ENCODE measurements around the gene GNG12.

Gene GNG12

DNA sequence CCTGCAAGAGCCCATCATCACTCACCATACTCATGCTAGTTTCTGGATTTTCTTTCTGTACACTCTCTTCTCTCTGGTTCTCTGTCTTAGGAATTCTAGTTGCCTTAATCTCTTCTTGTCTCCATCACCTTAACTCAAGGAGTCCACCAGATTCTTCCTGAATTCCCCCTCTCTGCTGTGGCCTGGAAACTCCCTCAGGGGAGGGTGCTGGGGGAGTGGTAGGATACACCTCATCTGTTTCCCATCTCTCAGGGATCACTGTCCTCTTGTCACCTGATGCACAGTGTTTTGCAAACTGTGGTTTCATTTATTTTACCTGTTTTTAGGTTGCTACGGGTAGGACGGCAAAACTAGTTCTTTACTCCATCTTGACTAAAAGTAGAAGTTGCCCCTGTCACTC lies 6.6 kb upstream of the GNG12 start:
- no peak for DNase-seq

DNA sequence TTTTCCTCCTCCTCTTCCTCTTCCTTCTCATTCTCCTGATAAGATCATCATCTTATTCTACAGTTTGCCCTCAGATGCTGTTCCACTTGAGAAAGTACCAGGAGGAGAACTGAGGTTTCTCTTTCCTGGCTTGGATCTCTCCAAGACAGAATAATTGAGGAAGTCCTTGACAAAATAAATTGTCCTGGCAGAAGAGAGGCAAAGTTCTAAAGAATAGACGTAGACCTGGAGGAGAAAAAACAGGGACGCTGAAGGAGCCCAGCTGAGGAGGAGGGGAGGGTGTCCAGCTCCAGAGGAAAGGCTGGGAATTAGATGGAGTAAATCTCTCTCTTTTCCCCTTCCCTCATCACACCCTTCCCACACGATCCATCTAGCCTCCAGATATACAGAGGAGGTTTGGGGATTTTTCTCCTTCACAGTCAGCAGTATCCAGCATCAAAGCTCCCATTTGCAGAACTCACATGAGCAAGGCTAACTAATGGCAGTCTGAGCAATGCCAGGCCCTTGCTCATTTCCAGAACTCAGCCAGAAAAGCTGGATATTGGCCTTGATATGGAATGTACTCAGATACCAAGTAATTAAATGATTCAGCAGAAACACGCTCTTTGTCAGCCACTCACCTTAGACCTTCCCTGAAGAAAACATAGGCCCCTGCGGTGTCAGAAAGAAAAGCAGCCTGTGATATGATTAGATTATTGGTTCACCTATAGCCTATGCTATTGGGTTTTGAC lies 5.1 kb upstream of the GNG12 start:
- no peak for DNase-seq

DNA sequence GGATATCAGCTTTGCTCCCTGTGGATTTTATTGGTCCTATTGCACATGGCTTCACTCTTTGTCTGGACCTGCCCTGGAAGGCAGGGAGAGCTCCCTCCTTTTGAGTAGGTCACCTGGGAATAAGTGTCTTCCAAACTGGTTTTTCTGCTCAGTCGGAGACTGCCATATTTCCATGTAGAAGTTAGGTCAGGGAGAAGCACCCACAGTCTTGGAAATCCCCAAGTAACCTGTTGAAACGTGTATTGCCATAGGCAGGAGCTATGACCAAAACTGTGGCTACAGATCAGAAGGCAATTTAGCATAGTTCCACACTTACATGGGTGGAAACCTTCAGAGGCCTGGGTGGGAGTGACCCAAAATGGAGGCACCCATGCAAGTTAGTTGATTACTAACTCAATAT lies 3.5 kb upstream of the GNG12 start:
- no peak for DNase-seq

DNA sequence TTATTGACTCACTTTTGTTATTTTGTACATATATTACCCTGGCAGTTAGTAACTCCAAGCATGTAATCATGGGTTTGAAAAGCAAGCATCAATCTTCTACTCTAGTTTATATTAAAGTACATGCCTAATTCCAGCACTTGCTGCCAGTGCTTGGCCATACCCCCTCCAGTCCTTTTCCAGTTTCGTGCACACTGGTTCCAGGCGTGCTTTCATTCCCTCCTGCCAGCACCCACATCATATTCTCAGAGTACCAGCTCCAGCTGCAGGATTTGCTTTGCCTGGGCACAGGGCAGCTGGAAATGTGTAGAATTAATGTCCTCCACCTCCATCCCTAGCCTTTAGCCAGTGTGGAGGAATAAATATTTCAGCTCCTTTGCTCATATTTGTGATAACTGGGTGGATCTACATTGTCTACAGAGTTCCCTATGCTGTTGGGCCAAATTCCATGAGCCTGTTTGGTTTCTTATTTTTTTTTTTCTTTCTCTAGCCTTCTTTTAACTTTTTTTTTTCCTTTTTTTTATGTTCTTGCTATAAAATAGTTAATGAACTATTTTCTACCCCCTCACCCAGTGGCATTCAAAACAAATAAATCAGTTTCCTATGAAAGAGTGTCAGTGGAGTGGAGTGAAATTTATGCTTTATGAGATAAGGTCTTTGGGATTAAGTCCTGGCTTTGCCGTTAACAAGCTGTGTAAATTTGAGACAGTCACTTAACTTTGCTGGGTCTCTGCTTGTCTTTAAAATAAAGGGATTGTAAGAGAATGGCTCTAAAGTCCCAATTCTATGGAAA lies 2.6 kb upstream of the GNG12 start:
- peak; percentile 56 for DNase-seq

DNA sequence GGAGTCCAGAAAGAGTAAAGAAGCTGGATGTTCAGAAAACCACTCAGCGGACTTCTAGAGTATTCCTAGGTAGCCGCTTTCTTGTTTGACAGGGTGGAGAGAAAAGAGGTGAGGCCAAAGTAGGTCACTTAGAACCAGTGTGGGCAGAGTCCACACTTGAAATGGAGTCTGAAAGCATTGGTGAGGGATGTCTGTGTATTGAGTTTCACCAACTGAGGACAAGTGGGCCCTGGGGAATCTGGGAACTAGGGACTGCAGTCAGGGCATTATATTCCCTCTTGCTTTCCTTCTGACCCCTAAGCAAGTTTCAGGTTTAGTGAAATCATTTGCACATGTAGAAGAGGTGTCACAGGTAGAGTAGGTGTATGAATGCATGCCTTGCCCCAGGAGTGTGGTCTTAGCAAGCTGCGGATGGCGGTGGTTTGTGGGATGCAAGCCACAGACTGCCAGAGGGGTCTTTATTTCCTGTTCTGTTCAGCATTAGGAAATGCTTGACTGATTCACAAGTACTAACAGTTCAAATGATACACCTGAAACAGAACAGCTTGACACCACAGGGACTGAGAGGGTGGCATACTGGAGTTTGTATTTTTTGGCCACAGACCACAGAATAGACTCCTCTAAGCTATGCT lies 1.1 kb upstream of the GNG12 start:
- DNase-seq: peak; percentile 69

DNA sequence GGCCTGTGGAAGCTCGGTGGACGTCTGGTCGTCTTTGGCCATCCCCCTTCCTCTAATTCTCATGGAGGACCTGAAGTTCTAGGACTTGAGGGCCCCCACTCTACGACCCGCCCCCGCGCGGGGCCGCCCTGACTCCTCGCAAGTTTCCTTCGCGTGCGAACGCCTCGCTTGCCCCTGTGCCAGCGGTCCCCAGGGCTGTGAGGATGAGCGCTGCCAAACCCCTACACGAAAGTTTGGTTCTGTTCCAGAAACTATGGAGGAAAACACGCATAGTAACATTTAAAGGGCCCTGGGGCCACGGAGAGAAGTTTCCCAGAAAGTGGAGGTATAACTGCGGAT lies 304 bp upstream of the GNG12 start:
- DNase-seq: peak; percentile 57

DNA sequence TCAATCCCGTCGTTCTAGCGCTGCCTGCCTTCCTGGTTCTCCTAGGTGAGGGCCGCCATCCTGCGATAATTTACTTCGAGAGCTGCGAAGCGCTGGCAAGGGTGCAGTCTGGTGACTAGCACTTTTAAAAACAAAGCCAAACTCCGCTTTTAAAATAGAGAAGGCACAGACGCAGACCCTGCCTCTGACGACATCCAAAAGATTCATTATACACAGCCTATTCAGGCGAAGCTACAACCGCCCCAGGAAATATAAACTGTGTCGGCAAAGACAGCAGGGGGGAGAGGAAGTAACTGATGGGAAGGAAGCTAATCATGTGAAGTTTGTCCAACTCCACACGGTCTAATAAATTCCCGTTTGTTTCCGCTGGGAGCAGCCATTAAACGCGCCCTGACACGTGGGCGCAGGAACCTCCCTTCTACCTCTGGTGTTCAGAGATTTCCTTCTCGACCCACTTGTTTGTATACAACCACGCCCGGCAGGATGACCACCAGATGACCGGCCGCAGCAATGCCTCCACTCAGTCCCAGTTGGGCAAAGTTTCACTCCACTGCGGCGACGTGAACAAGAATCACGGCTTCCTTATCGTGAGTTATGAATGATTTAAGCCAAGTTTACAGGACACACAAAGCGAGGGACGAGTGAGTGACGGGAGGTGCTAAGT lies 1.3 kb downstream of the GNG12 start:
- DNase-seq: peak; percentile 75

DNA sequence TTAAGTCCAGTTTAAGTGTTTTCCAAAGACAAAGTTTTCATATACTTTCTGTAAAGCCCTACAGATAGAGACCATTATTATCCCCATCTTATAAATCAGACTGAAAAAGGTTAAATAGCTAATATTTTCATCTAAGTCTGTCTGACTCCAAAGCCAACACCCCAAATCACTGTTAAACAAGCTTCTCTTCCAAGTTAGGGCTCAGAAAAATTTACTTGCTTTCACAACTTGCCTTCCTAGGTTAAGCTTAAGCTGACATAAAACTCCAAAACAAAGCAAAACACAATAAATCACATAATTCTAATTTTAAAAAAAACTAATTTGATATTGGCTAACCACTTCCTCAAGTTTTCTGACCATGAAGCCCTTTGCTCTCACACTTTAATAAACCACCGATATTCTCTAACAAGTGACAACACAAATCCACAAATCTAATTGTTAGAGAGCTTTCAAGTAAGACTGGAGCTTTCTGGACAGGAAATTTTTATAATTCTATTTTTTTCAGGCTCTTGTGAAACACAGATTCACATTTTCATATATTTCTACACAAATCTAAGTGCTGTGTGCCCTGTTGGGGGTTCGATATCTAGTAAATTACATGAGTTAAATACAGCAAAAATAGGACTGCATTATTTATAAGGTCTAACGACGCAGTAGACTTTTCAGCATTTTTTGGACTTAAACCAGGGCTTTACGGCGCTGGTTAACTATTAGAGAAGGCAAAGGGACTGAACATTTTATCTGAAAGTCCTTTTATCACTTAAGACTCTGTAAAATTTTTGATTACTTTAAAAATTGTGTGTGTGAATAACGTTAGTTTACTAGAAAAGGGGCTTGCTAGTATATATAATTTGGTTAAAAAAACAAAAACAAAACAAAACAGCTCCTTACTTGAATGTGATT lies 2.1 kb downstream of the GNG12 start:
- peak; percentile 42 for DNase-seq

DNA sequence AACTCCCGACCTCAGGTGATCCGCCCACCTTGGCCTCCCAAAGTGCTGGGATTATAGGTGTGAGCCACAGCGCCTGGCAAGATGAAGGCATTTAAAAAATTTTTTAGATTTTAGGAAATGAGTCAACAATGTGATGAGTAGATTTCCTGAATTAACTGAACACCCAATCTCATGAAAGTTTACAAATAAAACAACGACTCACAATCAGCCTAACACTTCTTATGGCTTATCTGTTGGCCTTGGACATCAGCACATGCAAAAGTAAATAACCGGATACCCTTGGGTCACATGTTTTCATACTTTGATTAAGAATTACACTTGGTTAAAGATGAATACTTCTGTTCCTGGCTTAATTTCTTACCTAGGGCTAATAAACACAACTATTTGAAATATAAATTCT lies 3.0 kb downstream of the GNG12 start:
- DNase-seq: no peak

DNA sequence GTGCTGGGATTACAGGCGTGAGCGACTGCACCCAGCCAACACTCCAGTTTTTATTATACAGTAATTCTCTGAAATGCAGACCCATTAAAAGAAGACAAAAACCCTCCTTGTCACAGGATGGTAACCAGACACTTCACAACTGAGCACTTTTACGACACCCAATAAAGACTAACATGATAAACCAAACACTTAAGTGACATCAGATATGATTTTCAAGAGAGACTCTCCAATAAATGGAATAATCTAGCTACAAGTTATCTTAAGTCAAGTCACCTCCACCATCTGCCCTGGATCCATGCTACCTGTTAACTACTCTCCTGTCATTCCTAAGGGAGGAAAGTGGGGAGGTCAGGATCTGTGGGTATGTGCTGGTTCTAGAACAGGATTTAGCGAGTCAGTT lies 5.6 kb downstream of the GNG12 start:
- DNase-seq: no peak

DNA sequence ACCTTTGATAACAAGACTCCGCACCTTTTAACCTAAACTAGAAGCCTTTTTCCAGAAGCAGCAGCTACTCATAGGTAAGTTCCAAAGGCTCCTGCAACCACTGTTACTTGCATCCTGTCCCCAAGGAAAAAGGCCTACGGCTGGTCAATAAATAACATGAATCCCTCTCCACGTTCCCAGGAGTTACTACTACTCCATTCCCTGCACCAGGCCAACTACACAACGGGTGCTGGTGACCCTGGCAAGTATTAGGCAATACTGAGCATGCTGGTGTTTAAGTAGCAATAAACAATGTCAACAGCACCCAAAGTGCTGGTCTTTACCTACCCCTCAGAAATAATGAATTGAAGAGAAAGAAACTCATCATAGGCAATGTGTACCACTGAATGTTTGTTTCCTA lies 7.7 kb downstream of the GNG12 start:
- no peak for DNase-seq

DNA sequence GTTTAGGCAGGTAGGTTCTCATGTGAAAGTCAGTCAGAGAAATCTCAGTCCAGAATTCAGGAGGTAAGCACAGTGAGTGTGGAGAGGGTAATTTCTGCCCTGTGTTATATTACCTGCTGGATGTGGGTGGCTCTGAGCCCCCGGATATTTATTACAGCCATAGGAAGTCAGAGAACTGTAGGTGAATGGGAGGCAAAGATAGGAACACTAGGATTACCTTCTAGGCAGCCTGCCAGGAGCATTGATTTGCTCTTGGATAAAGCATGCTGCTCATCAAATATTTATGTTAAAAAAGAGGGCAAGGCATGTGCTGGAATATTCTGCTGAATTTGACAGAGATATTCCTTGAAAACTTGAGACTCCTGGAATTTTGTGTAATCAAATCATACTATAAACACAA lies 8.5 kb downstream of the GNG12 start:
- peak; percentile 32 for DNase-seq

DNA sequence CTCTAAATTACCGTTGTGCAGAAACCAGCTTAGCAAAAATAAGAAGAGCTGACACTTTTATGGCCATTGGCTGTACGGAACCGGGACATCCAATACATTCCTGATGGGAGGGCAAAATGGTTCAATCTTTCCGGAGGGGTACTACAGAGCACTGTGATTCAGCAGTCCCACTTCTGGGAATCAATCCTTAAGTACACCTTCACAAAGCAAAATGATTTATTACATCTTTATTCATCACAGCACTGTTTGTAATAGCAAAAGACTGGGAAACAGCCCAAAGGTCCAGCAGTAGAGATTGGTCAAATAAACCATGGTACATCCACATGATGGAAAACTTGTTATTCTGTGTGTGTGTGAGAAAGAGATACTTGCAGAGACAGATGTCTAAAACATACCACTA lies 9.7 kb downstream of the GNG12 start:
- no peak for DNase-seq

DNA sequence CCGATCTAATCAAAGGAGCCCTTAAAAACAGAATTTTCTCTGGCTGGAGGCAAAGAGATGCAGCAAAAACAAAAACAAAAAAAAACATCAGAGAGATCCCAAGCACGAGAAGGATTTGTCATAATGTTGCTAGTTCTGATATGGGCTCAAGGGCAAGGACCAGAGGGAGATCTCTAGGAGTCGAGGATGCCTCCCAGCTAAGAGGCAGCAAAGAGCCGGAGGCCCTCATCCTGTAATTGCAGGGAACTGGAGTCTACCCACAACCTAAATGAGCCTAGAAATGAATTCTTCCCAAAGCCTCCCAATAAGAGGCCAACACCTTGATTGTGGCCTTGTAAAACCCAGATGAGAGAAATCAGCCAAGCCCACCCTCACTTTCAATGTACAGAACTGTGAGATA lies 12.0 kb downstream of the GNG12 start:
- DNase-seq: peak; percentile 43

DNA sequence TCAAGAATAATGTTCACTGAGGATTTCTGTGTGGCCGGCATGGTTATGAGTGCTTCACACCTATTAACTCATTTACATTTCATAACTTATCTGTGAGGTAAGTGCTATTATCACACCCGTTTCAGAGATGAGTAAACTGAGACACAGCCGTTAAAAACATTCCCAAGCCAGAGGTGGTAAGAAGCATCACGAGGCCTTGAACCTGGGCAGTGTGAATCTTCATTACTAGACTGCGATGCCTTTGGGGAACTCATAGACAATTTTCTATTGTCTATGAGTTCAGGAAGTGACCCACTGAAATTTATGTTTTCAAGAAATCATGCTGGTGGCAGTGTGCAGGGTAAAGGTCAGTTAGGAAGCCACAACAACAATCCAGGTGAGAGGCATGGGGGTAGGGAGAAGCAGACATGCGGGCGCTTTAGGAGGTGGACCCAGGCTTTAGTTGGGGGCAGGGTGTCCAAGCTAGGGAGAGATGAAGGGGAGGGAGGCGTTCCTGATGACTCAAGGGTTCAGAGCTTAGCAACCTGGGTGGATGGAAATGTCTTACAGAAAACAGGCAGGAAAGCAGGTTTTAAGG lies 14.5 kb downstream of the GNG12 start:
- DNase-seq: no peak

DNA sequence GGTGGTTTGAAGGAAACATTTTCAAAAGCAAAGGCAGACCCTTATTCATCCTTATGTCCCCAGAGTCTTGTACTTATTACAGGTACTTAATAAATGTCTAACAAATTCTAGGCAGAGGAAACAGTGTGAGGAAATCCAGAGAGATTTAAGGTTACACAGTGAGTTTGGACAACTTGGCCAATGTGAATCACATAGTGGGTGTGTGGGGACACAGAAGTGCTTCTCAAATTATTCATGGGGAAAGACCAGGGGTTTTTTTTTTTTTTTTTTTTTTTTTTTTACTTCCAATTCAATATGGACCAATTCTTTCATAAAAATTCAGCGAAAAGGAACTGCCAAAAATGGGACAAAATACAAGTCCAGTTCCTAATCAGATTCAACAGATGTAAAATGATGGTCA lies 15.1 kb downstream of the GNG12 start:
- no peak for DNase-seq

DNA sequence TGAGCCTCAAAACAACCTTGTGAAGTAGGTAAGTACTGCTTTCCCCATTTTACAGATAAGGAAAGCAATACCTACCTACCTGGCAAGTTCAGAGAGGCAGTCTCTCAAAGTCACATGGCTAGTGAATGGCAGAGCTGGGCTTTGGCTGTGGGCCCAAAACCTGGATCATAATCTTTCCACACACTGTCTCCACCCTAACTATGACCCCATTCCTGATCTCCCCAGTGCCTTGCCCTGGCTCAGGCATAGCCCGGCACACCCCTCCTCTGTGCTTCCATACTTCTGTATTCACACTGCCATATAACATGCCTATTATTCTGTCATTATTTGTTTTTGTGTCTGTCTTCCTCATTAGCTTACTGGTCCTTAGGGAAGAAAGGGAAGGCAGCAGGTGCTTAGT lies 15.9 kb downstream of the GNG12 start:
- no peak for DNase-seq

DNA sequence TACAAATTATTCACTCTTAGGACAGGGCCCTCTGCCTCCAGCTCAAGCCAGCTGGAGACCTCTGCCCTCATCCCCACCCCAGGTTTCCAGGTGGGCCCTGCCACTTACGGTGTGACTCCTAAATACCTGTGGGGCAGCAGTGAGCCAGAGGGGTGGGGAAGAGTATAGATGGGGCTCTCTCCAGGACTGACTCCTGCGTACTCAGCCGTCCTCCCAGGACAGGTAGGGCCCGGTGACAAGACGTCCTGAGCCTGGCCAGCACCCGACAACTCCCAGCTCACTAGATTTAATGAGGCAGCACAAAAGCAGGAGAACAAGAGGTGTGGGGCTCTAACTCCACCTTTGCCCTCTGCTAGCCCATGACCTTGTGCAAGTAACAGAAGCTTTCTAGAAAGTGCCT lies 16.8 kb downstream of the GNG12 start:
- DNase-seq: no peak

DNA sequence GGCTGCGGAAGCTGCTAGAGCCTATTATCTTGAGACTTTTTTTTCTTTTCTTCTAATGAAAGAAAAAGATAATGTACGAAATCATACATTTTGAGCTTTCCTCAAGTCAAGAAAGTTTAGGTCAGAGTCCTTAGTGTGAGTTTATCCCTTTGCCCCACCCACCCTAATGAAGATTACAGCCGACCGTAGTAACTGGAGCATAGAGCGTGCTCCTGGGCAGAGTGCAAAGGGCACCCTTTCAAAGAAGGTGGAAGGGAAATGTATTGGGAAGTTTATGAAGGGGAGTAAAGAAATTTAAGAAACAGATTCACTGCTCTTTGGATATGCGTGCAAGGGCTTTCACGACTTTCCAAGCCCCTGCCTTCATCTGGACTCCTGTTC lies 17.2 kb downstream of the GNG12 start:
- no peak for DNase-seq

DNA sequence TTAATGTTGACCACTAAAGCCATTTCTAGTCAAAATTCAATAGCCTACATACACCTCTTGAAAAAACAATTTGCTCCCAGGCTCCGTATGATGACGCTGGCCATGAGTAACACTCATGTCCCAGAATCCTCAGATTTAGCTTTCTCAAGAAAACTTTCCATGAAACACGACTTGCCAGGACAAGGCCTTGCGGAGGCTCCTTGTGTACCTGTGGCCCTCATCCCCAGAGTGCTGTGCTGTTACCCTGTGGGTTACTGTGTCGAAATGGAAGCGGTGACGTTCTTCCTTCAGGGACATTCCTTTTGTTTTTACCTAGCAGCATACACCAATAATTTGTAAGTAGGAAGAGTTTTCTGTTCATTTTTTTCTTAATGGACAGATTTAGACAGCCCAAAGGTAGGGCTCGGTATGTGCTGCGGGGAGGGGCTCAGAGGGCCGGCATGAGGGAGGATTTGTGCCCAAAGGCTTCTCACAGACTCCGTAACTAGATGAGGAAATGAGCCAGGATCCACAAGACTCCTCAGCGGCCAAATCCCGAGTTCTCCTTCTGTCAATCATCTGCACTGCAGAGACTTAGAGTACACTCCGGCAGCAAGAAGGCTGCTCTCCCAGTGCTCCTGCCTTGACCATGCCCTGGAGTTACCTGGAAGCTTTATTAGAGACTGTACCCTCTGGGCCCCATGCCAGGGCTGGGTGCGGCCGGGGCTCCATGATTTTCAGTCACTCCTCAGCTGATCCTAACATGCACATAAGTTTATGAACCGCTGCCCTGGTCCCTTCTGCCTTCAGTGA lies 17.8 kb downstream of the GNG12 start:
- peak; percentile 28 for DNase-seq

DNA sequence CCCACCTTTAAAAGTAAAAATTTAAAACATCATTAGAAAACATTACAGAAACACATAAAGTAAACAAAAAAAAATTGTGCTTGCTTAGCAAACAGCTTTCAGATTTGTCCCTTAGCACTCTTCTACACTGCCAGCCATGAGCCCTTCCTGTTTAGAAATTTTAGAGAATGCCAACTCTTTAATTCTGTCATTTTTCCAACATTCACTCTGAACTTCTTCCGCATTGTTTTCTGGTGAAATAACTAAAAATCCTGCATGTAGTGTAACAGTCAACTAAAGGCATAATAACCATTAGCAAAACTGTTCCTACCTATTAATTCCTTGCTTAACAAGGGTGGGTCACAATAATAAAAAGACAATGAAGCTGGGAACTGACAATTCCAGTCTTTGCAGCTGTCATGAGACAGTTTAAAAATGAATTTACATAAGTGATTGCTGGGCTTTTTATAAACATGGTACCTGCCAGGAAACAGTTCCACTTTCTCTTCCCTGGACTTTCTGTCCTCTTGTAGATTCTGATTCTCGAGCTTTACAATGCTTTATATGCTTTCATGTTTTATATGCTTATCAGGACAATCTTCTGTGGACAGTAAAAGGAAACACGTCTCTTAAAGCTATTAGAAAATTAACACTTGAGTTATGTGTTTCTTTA lies 19.0 kb downstream of the GNG12 start:
- no peak for DNase-seq

All from NCI-H82 (cell line).